Hematopoietic multipotent progenitor cell treated with erythropoietin and hydrocortisone succinate and interleukin-3 and kit ligand, for 4 days (in vitro differentiated cells): ENCODE data around the gene SLC39A9.
A peak's percentile ranks its signal among the peaks of the same experiment; 100 is the strongest.
"Not testable (repeated sequence)": the region's sequence is repeated elsewhere in the genome, so short reads cannot be mapped to it uniquely, and the experiment has no call there.

Experiments
- DNase-seq: peaks from one replicate; pipeline ENCODE4 v3.0.0-alpha.2; 2015

The SLC39A9 gene

GRCh38 chr14:69480136-69480535 lies 81.6 kb downstream of the SLC39A9 start:
- no peak for DNase-seq

- DNase-seq: no peak
Observed at GRCh38 chr14:69481815-69482568, 83.5 kb downstream of the SLC39A9 start.

GRCh38 chr14:69483765-69484443 lies 85.4 kb downstream of the SLC39A9 start:
- no peak for DNase-seq

- DNase-seq: peak; percentile 12
Observed at GRCh38 chr14:69484444-69485314, 86.2 kb downstream of the SLC39A9 start, which contains the start of gene PLEKHD1. Gene PLEKHD1, plus strand, starts transcription at chr14:69484728. Its CDS starts 238 bp downstream, at chr14:69484966.

GRCh38 chr14:69485315-69485660 lies 86.8 kb downstream of the SLC39A9 start:
- no peak for DNase-seq

- no peak for DNase-seq
Observed at GRCh38 chr14:69485701-69486100, 87.2 kb downstream of the SLC39A9 start.

- no peak for DNase-seq
Observed at GRCh38 chr14:69487226-69487625, 88.7 kb downstream of the SLC39A9 start.

GRCh38 chr14:69487771-69488170 lies 89.3 kb downstream of the SLC39A9 start:
- no peak for DNase-seq

GRCh38 chr14:69489495-69489894 lies 91.0 kb downstream of the SLC39A9 start:
- no peak for DNase-seq

GRCh38 chr14:69490219-69490918 lies 91.9 kb downstream of the SLC39A9 start:
- no peak for DNase-seq

- DNase-seq: no peak
Observed at GRCh38 chr14:69491193-69491592, 92.7 kb downstream of the SLC39A9 start.

GRCh38 chr14:69493038-69493437 lies 94.5 kb downstream of the SLC39A9 start:
- no peak for DNase-seq

- DNase-seq: no peak
Observed at GRCh38 chr14:69493791-69494190, 95.3 kb downstream of the SLC39A9 start.

- no peak for DNase-seq
Observed at GRCh38 chr14:69495341-69495921, 96.9 kb downstream of the SLC39A9 start.

GRCh38 chr14:69497866-69498265 lies 99.4 kb downstream of the SLC39A9 start:
- DNase-seq: not testable (repeated sequence)

- DNase-seq: not testable (repeated sequence)
Observed at GRCh38 chr14:69498286-69498685, 99.8 kb downstream of the SLC39A9 start.

- DNase-seq: no peak
Observed at GRCh38 chr14:69499436-69499835, 100.9 kb downstream of the SLC39A9 start.

- DNase-seq: no peak
Observed at GRCh38 chr14:69500096-69500495, 101.6 kb downstream of the SLC39A9 start.

- no peak for DNase-seq
Observed at GRCh38 chr14:69500736-69501135, 102.2 kb downstream of the SLC39A9 start.

- no peak for DNase-seq
Observed at GRCh38 chr14:69501423-69501838, 102.9 kb downstream of the SLC39A9 start.

- no peak for DNase-seq
Observed at GRCh38 chr14:69504775-69505174, 106.3 kb downstream of the SLC39A9 start.
